NCI-H1092 (cell line): ENCODE results near the gene KRTAP25-1.

Experiments
- DNase-seq: peaks from one replicate; lab custom pipeline; 2025; lab: John Stamatoyannopoulos, UW

Gene KRTAP25-1

GRCh38 chr21:30289215-30289614 lies at the start of gene KRTAP25-1:
Gene KRTAP25-1, minus strand, starts transcription at chr21:30289514. Its CDS starts 24 bp downstream, at chr21:30289490.
- no peak for DNase-seq

GRCh38 chr21:30338717-30339116 lies 49.4 kb upstream of the KRTAP25-1 start:
- DNase-seq: no peak

GRCh38 chr21:30337772-30338171 lies 48.5 kb upstream of the KRTAP25-1 start:
- DNase-seq: no peak

GRCh38 chr21:30337276-30337744 lies 48.0 kb upstream of the KRTAP25-1 start, which contains the start of gene KRTAP27-1:
Gene KRTAP27-1, minus strand, starts transcription at chr21:30337694. Its CDS starts 26 bp downstream, at chr21:30337668.
- no peak for DNase-seq

- no peak for DNase-seq
Observed at GRCh38 chr21:30336596-30336995, 47.3 kb upstream of the KRTAP25-1 start.

- DNase-seq: no peak
Observed at GRCh38 chr21:30333736-30334135, 44.4 kb upstream of the KRTAP25-1 start.

- DNase-seq: no peak
Observed at GRCh38 chr21:30332681-30333080, 43.4 kb upstream of the KRTAP25-1 start.

- no peak for DNase-seq
Observed at GRCh38 chr21:30329203-30329875, 40.0 kb upstream of the KRTAP25-1 start.

GRCh38 chr21:30326390-30326789 lies 37.1 kb upstream of the KRTAP25-1 start:
- no peak for DNase-seq

- DNase-seq: no peak
Observed at GRCh38 chr21:30320215-30320614, 30.9 kb upstream of the KRTAP25-1 start, which contains the start of gene KRTAP26-1. Gene KRTAP26-1, minus strand, starts transcription at chr21:30320315. Its CDS starts 280 bp downstream, at chr21:30320035.

- DNase-seq: no peak
Observed at GRCh38 chr21:30315701-30316100, 26.4 kb upstream of the KRTAP25-1 start.

GRCh38 chr21:30306884-30307283 lies 17.6 kb upstream of the KRTAP25-1 start:
- peak; percentile 36 for DNase-seq

- no peak for DNase-seq
Observed at GRCh38 chr21:30305136-30305535, 15.8 kb upstream of the KRTAP25-1 start.

- no peak for DNase-seq
Observed at GRCh38 chr21:30282850-30283249, 6.5 kb downstream of the KRTAP25-1 start, which contains the start of gene KRTAP24-1. Gene KRTAP24-1, minus strand, starts transcription at chr21:30282950. Its CDS starts 18 bp downstream, at chr21:30282932.

GRCh38 chr21:30271611-30272010 lies 17.7 kb downstream of the KRTAP25-1 start:
- no peak for DNase-seq

- no peak for DNase-seq
Observed at GRCh38 chr21:30271156-30271555, 18.2 kb downstream of the KRTAP25-1 start.

- no peak for DNase-seq
Observed at GRCh38 chr21:30269803-30270530, 19.3 kb downstream of the KRTAP25-1 start.

GRCh38 chr21:30268608-30269197 lies 20.6 kb downstream of the KRTAP25-1 start:
- no peak for DNase-seq

GRCh38 chr21:30257773-30258172 lies 31.5 kb downstream of the KRTAP25-1 start:
- DNase-seq: no peak

GRCh38 chr21:30256100-30256499 lies 33.2 kb downstream of the KRTAP25-1 start:
- no peak for DNase-seq

- DNase-seq: no peak
Observed at GRCh38 chr21:30255679-30256078, 33.6 kb downstream of the KRTAP25-1 start.

- no peak for DNase-seq
Observed at GRCh38 chr21:30251781-30252180, 37.5 kb downstream of the KRTAP25-1 start.

GRCh38 chr21:30249936-30250335 lies 39.4 kb downstream of the KRTAP25-1 start:
- no peak for DNase-seq
